Prostate gland (tissue), 2 donors: ENCODE data around the gene LRRIQ4. TPM values are rescaled to one million over a fixed set of nuclear protein-coding genes. Genes with fewer than 3 reads are reported as not detected.

Source experiments
- DNase-seq: peaks from one replicate; pipeline ENCODE4 v3.0.0-alpha.2; 2019; ENCODE audit warnings: low spot score
- H3K27ac ChIP-seq, 2 donors: fragments of 200-600 bp; sonication (generic); 2 replicates each; pipeline ENCODE4 v1.5.1; 2017 to 2019
- H3K27me3 ChIP-seq: fragments of 200-600 bp; sonication (generic); replicated peaks from 2 replicates; pipeline ENCODE4 v1.5.1; 2019; ENCODE audit not compliant: insufficient read depth
- H3K36me3 ChIP-seq, 2 donors: fragments of 200-600 bp; sonication (generic); 1 replicate in 1 of 2; 2 replicates in 1 of 2; pipeline versions ENCODE4 v1.5.1 to v1.8.1; 2017 to 2019
- H3K4me1 ChIP-seq: fragments of 200-600 bp; sonication (generic); replicated peaks from 2 replicates; pipeline ENCODE4 v1.5.1; 2019
- H3K4me3 ChIP-seq, 2 donors: fragments of 200-600 bp; sonication (generic); 2 replicates each; pipeline ENCODE4 v1.5.1; 2017 to 2019
- H3K9me3 ChIP-seq: fragments of 200-600 bp; sonication (generic); 2 replicates; pipeline ENCODE4 v1.5.1; 2017
- POLR2A ChIP-seq: fragments of 450-650 bp; IDR thresholded peaks from one replicate; pipeline ENCODE4 v1.6.1; 2016; ENCODE audit warnings: antibody characterized with exemption, mild to moderate bottlenecking
- POLR2AphosphoS5 ChIP-seq: sonication (generic); formaldehyde crosslinking; IDR thresholded peaks from one replicate; pipeline ENCODE4 v1.6.1; 2017; ENCODE audit warnings: antibody characterized with exemption
- WGBS: methylation state at CpG from one replicate; pipeline ENCODE4 v1.1.5; 2018; 5-methylcytosine and 5-hydroxymethylcytosine counted together
- intact Hi-C: fragments of 100-400 bp; cut with DNase I; formaldehyde crosslinking; loops from one replicate; pipeline ENCODE4 v1.14.2; 2022
- total RNA-seq, 2 donors: library from RNA; depleted of rRNA; stranded (reverse); fragments of >200 nt; gene quantifications; one replicate each; pipeline ENCODE4 v1.1.0, GENCODE V29; 2016
- TF ChIP-seq, protein P1 (sequence below), 4 experiments: fragments of 200-600 bp in 2 of 4; fragments of 450-650 bp in 2 of 4; sonication (generic) in 2 of 4; IDR thresholded peaks; 1 replicate in 3 of 4; 2 replicates in 1 of 4; pipeline ENCODE4 v1.5.1; 2016 to 2019; ENCODE audit warnings: antibody characterized with exemption in 4 of 4, mild to moderate bottlenecking in 2 of 4, moderate library complexity in 2 of 4

The LRRIQ4 gene
- total RNA-seq, 2 donors from 2014 or later = 0.74 TPM; not detected in 1

DNA sequence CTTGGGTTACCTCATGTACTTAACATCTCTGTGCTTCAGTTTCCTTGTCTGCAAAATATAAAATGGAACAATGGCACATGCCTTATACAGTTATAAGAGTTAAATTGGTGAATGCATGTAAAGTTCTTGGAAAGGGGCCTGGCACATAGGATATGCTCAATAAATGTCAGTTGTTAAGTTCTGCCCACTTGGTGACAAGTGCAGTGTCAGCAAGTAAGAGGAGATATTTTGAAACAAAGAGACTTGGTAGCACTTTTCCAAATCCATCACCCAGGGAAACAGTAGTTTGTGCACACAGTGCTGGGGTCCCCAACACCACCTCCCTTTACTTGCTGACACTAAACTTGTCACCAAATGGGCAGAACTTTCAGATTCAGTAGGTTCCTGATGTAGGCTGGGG lies 37.9 kb downstream of the LRRIQ4 start:
- no peak for TF ChIP-seq POLR2A
- TF ChIP-seq POLR2AphosphoS5 = no peak
- TF ChIP-seq, protein P1, sequence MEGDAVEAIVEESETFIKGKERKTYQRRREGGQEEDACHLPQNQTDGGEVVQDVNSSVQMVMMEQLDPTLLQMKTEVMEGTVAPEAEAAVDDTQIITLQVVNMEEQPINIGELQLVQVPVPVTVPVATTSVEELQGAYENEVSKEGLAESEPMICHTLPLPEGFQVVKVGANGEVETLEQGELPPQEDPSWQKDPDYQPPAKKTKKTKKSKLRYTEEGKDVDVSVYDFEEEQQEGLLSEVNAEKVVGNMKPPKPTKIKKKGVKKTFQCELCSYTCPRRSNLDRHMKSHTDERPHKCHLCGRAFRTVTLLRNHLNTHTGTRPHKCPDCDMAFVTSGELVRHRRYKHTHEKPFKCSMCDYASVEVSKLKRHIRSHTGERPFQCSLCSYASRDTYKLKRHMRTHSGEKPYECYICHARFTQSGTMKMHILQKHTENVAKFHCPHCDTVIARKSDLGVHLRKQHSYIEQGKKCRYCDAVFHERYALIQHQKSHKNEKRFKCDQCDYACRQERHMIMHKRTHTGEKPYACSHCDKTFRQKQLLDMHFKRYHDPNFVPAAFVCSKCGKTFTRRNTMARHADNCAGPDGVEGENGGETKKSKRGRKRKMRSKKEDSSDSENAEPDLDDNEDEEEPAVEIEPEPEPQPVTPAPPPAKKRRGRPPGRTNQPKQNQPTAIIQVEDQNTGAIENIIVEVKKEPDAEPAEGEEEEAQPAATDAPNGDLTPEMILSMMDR (IDR thresholded peaks at IDR 0.05) = no peak
- Histone ChIP-seq H3K9me3 (no peaks in the 10 kb centered on the region), H3K4me1 (no peaks in the 10 kb centered on the region), H3K36me3 (no peaks in the 10 kb centered on the region), H3K4me3 (no peak overlapping the region), H3K27ac (no peak overlapping the region), H3K27me3 (no peaks in the 10 kb centered on the region)
- intact Hi-C loops = no loop called here
- DNase-seq = no peak

DNA sequence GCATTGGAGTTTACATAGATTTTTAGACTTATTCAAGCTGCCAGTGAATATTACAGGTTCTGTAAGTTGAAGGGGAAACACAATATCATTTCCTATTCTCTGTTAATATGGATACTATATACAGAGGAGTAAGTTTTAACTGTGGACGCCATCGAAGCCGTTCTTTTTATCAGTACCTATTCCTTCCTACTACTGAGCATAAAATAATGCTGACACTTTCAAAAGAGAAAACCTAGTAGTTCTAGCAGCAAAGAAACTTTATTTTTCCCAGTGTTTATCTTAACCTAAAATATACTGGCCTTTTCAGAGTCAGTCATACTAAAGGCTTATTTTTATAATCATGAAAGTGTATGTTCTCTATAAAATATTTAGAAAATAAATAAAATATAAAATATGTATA lies 42.8 kb downstream of the LRRIQ4 start:
- H3K27ac ChIP-seq = no peak overlapping the region
- no peaks in the 10 kb centered on the region for H3K36me3 ChIP-seq
- no peaks in the 10 kb centered on the region for H3K4me1 ChIP-seq
- TF ChIP-seq POLR2A = no peak
- TF ChIP-seq, protein P1 (IDR thresholded peaks at IDR 0.05) = no peak
- TF ChIP-seq POLR2AphosphoS5 = no peak
- intact Hi-C loops = no loop called here
- no peaks in the 10 kb centered on the region for H3K9me3 ChIP-seq
- no peaks in the 10 kb centered on the region for H3K27me3 ChIP-seq
- no peak for DNase-seq
- H3K4me3 ChIP-seq = no peak overlapping the region
- 87% methylated on average over 3 of the region's 3 CpGs for WGBS

DNA sequence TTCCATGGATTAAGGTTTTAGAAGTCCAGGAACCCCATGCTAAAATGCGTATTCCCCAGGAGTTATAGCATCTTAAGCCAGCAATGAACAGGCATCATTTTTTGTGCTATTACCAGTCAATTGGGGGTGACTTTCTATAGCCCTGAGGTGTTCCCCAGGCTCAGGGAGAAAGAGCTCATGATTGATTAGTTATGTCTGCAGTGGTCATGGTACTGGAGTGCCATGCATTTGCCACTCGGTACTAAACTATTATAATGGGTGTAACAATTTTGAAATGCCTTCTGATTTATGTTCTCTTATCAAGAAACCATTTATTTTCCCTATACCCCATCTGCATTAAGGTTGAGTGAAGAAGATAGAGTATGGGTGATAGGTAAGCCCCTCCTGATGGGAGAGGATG lies 45.1 kb downstream of the LRRIQ4 start:
- no peak for TF ChIP-seq POLR2A
- TF ChIP-seq, protein P1 (IDR thresholded peaks at IDR 0.05) = no peak
- TF ChIP-seq POLR2AphosphoS5 = no peak
- WGBS = 87% methylated on average over 2 of the region's 2 CpGs
- intact Hi-C loops = no loop called here
- no peaks in the 10 kb centered on the region for H3K9me3 ChIP-seq
- no peak for DNase-seq
- H3K27me3 ChIP-seq = no peaks in the 10 kb centered on the region
- H3K27ac ChIP-seq = no peak overlapping the region
- no peak overlapping the region for H3K4me3 ChIP-seq
- H3K36me3 ChIP-seq = no peaks in the 10 kb centered on the region
- H3K4me1 ChIP-seq = no peaks in the 10 kb centered on the region

DNA sequence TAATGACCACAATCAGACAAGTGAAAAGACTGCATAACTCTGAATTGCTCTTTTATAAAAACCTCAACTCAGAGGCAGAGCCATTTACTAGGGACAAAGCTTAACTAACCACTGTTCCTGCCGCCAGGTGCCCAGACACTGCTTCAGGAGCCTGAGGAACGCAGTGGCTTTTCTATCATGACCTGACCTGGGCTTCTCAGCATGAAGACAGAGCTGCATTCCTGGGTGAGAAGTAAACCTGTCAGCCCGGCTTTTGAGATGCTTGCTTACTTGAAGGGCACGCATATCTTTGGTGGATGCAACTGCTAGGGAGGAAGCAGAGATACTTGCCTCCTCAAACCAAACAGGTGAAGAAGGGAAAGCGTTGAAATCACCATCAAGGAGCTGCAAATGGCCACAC lies 49.2 kb downstream of the LRRIQ4 start:
- no peaks in the 10 kb centered on the region for H3K36me3 ChIP-seq
- no peak overlapping the region for H3K27ac ChIP-seq
- H3K4me1 ChIP-seq = no peaks in the 10 kb centered on the region
- no peak for DNase-seq
- H3K9me3 ChIP-seq = no peaks in the 10 kb centered on the region
- no peak for TF ChIP-seq POLR2A
- no peak for TF ChIP-seq POLR2AphosphoS5
- TF ChIP-seq, protein P1 (IDR thresholded peaks at IDR 0.05) = no peak
- intact Hi-C loops = loop anchor here (5.0 to 10.0 kb wide), 2 partner anchors 105 to 323 kb away; partner anchors contain the start of genes PHC3 and SEC62
- 77% methylated on average over 5 of the region's 5 CpGs for WGBS
- H3K4me3 ChIP-seq = no peak overlapping the region
- H3K27me3 ChIP-seq = no peaks in the 10 kb centered on the region

DNA sequence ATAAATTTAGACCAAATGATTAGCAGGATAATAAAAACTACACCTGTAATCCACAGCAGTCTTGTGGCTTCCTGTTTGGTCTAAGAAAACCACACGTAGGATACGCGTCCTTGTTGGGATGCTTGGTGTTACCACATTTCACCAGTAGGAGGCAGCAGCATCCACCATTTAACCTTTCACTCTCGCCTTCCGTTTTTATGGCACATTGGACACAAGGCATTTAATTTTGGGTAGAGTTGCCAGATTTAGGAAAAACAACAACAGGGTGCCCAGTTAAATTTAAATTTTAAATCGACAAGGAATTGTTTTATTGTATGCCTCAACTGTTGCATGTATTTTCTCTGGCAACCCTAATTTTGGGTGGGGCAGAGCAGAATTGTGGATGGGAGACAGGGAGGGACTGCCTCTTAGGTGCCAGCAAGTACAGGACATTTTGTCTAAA lies 50.8 kb downstream of the LRRIQ4 start:
- 4% methylated on average over 6 of the region's 6 CpGs for WGBS
- TF ChIP-seq POLR2AphosphoS5 (peak; percentile 63), POLR2A (no peak)
- TF ChIP-seq, protein P1 (IDR thresholded peaks at IDR 0.05) = peak in 3 of 4 experiments; percentile 84 to 92 (median 91)
- no peak overlapping the region for H3K4me3 ChIP-seq
- no peak overlapping the region for H3K27ac ChIP-seq
- no peaks in the 10 kb centered on the region for H3K9me3 ChIP-seq
- peak; percentile 62 for DNase-seq
- intact Hi-C loops = loop anchor here (5.0 to 10.0 kb wide), 2 partner anchors 104 to 321 kb away; partner anchors contain the start of genes PHC3 and SEC62
- no peaks in the 10 kb centered on the region for H3K4me1 ChIP-seq
- H3K36me3 ChIP-seq = no peaks in the 10 kb centered on the region
- no peaks in the 10 kb centered on the region for H3K27me3 ChIP-seq
